Naive B cell (primary cell): Measurements from ENCODE around the gene GTF2IRD1. TPM values are rescaled to one million over a fixed set of nuclear protein-coding genes. Genes with fewer than 3 reads are reported as not detected.
A peak's percentile ranks its signal among the peaks of the same experiment; 100 is the strongest.
"Not testable (repeated sequence)": the region's sequence is repeated elsewhere in the genome, so short reads cannot be mapped to it uniquely, and the experiment has no call there.

Source experiments
- ATAC-seq, 2 donors: fragments of 150-1000 bp; cut with Tn5 transposase; 2 replicates each; pipeline ENCODE4 v1.10.0; 2021; ENCODE audit warnings: low read depth in 2 of 2, mild to moderate bottlenecking in 2 of 2, moderate library complexity in 2 of 2
- DNase-seq: peaks from one replicate; pipeline ENCODE4 v3.0.0; 2022
- H3K27ac Mint-ChIP-seq, 6 donors: one replicate each; pipeline ENCODE4 v1.8.0; 2020 to 2022; ENCODE audit warnings: mild to moderate bottlenecking in 6 of 6, mixed read lengths in 6 of 6, moderate library complexity in 5 of 6, inconsistent platforms in 2 of 6
- H3K27me3 Mint-ChIP-seq, 3 donors: one replicate each; pipeline ENCODE4 v1.8.0; 2021 to 2022; ENCODE audit warnings: mixed read lengths in 3 of 3, mild to moderate bottlenecking in 1 of 3
- H3K36me3 Mint-ChIP-seq, 2 donors: one replicate each; pipeline ENCODE4 v1.8.0; 2020 to 2022; ENCODE audit warnings: mixed read lengths in 2 of 2, inconsistent platforms in 1 of 2, mild to moderate bottlenecking in 1 of 2
- H3K4me1 Mint-ChIP-seq, 3 donors: one replicate each; pipeline ENCODE4 v1.8.0; 2020 to 2022; ENCODE audit warnings: mixed read lengths in 3 of 3, inconsistent platforms in 1 of 3, mild to moderate bottlenecking in 1 of 3, moderate library complexity in 1 of 3
- H3K4me3 Mint-ChIP-seq, 8 donors: one replicate each; pipeline ENCODE4 v1.8.0; 2020 to 2022; ENCODE audit warnings: mild to moderate bottlenecking in 8 of 8, mixed read lengths in 8 of 8, moderate library complexity in 8 of 8, inconsistent platforms in 2 of 8
- H3K9me3 Mint-ChIP-seq, 7 donors: one replicate each; pipeline ENCODE4 v1.8.0; 2020 to 2022; ENCODE audit warnings: mixed read lengths in 7 of 7, mild to moderate bottlenecking in 5 of 7, inconsistent platforms in 2 of 7, moderate library complexity in 1 of 7
- polyA plus RNA-seq, 6 donors: library from polyadenylated mRNA; unstranded; fragments of 300-500 nt; fragmentation: Illumina TruSeq; gene quantifications; one replicate each; pipeline ENCODE4 v1.2.3, GENCODE V29; 2021; ENCODE audit warnings: low read depth in 6 of 6

The GTF2IRD1 gene
- polyA plus RNA-seq, 6 donors from 2014 or later, result 0.29 TPM; not detected in 5

DNA sequence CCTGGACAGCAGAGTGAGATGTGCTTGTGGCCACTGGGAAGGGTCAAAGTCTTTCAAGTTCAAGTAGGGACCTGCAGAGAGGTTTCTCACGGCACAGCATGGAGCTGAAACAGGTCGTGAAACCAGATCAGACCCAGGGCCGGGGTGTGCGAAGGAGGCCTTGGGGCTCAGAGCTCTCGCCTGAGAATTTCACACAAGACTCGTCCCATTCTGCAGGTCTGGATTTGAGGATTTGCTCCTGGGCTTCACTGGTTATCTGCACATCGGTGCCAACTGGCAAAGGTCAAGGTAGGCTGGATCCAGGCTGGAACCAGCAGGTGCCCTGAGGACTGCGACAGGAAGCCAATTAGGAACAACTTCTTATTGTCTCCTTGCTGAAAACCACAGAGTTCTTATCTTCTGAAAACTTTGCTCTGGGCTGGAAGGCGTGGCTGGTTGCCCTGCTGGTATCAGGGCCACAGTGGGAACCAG lies 179.8 kb downstream of the GTF2IRD1 start:
- ATAC-seq (no peak), DNase-seq (no peak)
- H3K4me1 Mint-ChIP-seq, result peaks cover 0 to 4% (median 0%) of the 10 kb centered on the region in 3 donors
- H3K4me3 Mint-ChIP-seq, result no peak overlapping the region
- H3K27me3 Mint-ChIP-seq, result no peaks in the 10 kb centered on the region
- H3K27ac Mint-ChIP-seq, result no peak overlapping the region
- no peaks in the 10 kb centered on the region for H3K9me3 Mint-ChIP-seq
- H3K36me3 Mint-ChIP-seq, result no peaks in the 10 kb centered on the region

- Mint-ChIP-seq H3K36me3 (no peaks in the 10 kb centered on the region), H3K27ac (no peak overlapping the region), H3K4me1 (no peaks in the 10 kb centered on the region), H3K4me3 (no peak overlapping the region), H3K9me3 (no peaks in the 10 kb centered on the region), H3K27me3 (no peaks in the 10 kb centered on the region)
- DNase-seq (no peak), ATAC-seq (no peak)
Measured at GRCh38 chr7:74637745-74638144, 184.0 kb downstream of the GTF2IRD1 start.

GRCh38 chr7:74650055-74650454 lies 196.3 kb downstream of the GTF2IRD1 start:
- H3K27ac Mint-ChIP-seq, result peak overlapping the region; percentile 87 to 98 (median 92)
- not testable (repeated sequence) for H3K9me3 Mint-ChIP-seq, H3K27me3 Mint-ChIP-seq, H3K36me3 Mint-ChIP-seq
- H3K4me3 Mint-ChIP-seq, result peak overlapping the region; percentile 83 to 94 (median 90)
- peaks cover 23 to 57% (median 30%) of the 10 kb centered on the region in 3 donors for H3K4me1 Mint-ChIP-seq
- DNase-seq, result peak; percentile 72
- ATAC-seq, result peak; percentile 99

DNA sequence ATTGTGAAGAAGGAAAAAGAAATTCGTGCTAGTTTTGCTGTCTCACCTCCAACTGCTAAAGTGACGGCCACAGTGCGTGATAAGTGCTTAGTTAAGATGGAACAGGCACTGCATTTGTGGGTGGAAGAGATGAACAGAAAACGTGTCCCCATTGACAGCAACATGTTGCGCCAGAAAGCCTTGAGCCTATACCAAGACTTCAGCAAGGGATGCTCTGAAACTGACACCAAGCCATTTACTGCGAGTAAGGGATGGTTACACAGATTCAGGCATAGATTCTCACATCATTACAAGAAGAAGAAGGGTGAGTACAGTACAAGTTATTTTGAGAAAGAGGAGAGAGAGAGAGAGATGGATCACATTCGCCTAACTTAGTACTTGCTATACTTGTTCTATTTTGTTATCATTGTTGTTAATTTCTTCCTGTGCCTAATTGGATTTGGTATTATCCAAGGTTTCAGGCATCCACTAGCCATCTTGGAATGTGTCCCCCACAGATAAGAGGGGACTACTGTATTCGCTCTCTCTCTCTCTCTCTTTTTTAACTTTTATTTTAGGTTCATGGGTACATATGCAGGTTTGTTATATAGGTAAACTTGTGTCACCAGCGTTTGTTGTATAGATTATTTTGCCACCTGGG lies 196.9 kb downstream of the GTF2IRD1 start:
- peak; percentile 34 to 41 for ATAC-seq
- Mint-ChIP-seq H3K27ac (peak overlapping the region; percentile 87 to 98 (median 92)), H3K4me1 (peaks cover 23 to 63% (median 35%) of the 10 kb centered on the region in 3 donors), H3K4me3 (peak overlapping the region; percentile 83 to 94 (median 90))
- H3K36me3 Mint-ChIP-seq, H3K9me3 Mint-ChIP-seq, H3K27me3 Mint-ChIP-seq, DNase-seq: not testable (repeated sequence)

DNA sequence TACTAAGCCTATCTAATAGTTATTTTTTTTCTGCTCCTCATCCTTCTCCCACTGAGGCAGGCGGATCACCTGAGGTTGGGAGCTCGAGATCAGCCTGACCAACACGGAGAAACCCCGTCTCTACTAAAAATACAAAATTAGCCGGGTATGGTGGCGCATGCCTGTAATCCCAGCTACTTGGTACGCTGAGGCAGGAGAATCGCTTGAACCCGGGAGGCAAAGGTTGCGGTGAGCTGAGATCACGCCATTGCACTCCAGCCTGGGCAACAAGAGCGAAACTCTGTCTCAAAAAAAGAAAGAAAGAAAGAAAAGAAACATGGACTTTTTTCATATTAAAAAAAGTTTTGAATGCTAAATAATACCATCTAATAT lies 197.4 kb downstream of the GTF2IRD1 start:
- H3K36me3 Mint-ChIP-seq, H3K9me3 Mint-ChIP-seq, DNase-seq, ATAC-seq, H3K27me3 Mint-ChIP-seq: not testable (repeated sequence)
- Mint-ChIP-seq H3K4me3 (peak overlapping the region in 7 of 8 donors; percentile 15 to 94 (median 86)), H3K4me1 (peaks cover 28 to 65% (median 40%) of the 10 kb centered on the region in 3 donors), H3K27ac (peak overlapping the region in 3 of 6 donors; percentile 10 to 92 (median 91))

Other genes with a start within 250 kb of the GTF2IRD1 start
- gene LAT2, start 243.9 kb upstream of the GTF2IRD1 start, polyA plus RNA-seq, result 100 to 1,000 TPM; 394 to 597 (median 466) TPM
- gene RFC2, start 199.5 kb upstream of the GTF2IRD1 start, polyA plus RNA-seq, result 10 to 100 TPM; 42.7 to 61.4 (median 51.9) TPM
- 1 to 10 TPM in 4 of 6 donors, under 1 TPM in 2; 0.52 to 3.2 (median 1.1) TPM for gene CLIP2, start 164.5 kb upstream of the GTF2IRD1 start, polyA plus RNA-seq
- 100 to 1,000 TPM in 1 of 6 donors, 10 to 100 TPM in 5; 40.8 to 110 (median 85.1) TPM for gene GTF2I, start 203.8 kb downstream of the GTF2IRD1 start, polyA plus RNA-seq